Fibroblast of lung (primary cell): ENCODE data around the gene TTC3. TPM values are rescaled to one million over a fixed set of nuclear protein-coding genes. Genes with fewer than 3 reads are reported as not detected.

ENCODE experiments used
- DNase-seq, 2 donors: peaks; one replicate each; pipeline versions ENCODE4 v3.0.0 to v3.0.0-alpha.2; 2010; ENCODE audit warnings: low read depth in 2 of 2
- H2AFZ ChIP-seq: 2 replicates; pipeline ENCODE4 v1.5.1; 2012; ENCODE audit warnings: low read length, control low read depth, inconsistent platforms
- H3K27ac ChIP-seq: 2 replicates; pipeline ENCODE4 v1.5.1; 2011; ENCODE audit warnings: low read length, control low read depth; ENCODE audit not compliant: insufficient read depth
- H3K27me3 ChIP-seq: 2 replicates; pipeline ENCODE4 v1.5.1; 2011; ENCODE audit warnings: mild to moderate bottlenecking, low read length; ENCODE audit not compliant: control insufficient read depth, insufficient read depth
- H3K36me3 ChIP-seq: 2 replicates; pipeline ENCODE4 v1.5.1; 2011; ENCODE audit warnings: low read length; ENCODE audit not compliant: control insufficient read depth, insufficient read depth
- H3K4me1 ChIP-seq: 2 replicates; pipeline ENCODE4 v1.5.1; 2011; ENCODE audit warnings: low read length; ENCODE audit not compliant: control insufficient read depth, insufficient read depth; ENCODE audit errors: extremely low read depth
- H3K4me2 ChIP-seq: 2 replicates; pipeline ENCODE4 v1.5.1; 2011; ENCODE audit warnings: low read length, control low read depth; ENCODE audit not compliant: insufficient read depth; ENCODE audit errors: extremely low read depth
- H3K4me3 ChIP-seq, 4 experiments: fragments of 200-600 bp in 1 of 4; sonication (generic) in 1 of 4; replicated peaks in 1 of 4; 2 replicates each; pipeline ENCODE4 v1.5.1; 2011 to 2016; ENCODE audit warnings: low read length in 4 of 4, low read depth in 3 of 4, mild to moderate bottlenecking in 3 of 4, control low read depth in 2 of 4, inconsistent platforms in 1 of 4, mixed read lengths in 1 of 4; ENCODE audit not compliant: insufficient read depth in 1 of 4; ENCODE audit errors: control extremely low read depth in 1 of 4
- H3K79me2 ChIP-seq: 2 replicates; pipeline ENCODE4 v1.5.1; 2012; ENCODE audit warnings: mild to moderate bottlenecking, low read length, inconsistent platforms; ENCODE audit not compliant: control insufficient read depth, insufficient read depth
- H3K9ac ChIP-seq: 2 replicates; pipeline ENCODE4 v1.5.1; 2011; ENCODE audit warnings: mild to moderate bottlenecking, low read length, control low read depth; ENCODE audit not compliant: insufficient read depth
- H3K9me3 ChIP-seq: 2 replicates; pipeline ENCODE4 v1.5.1; 2012; ENCODE audit warnings: low read depth, low read length; ENCODE audit not compliant: control insufficient read depth, insufficient read depth
- H4K20me1 ChIP-seq: 2 replicates; pipeline ENCODE4 v1.5.1; 2011; ENCODE audit warnings: low read length; ENCODE audit not compliant: control insufficient read depth, insufficient read depth; ENCODE audit errors: extremely low read depth
- EZH2 ChIP-seq: IDR thresholded peaks from 2 replicates; pipeline ENCODE4 v1.5.1; 2012; ENCODE audit warnings: low read length, control low read depth, mild to moderate bottlenecking; ENCODE audit errors: missing control alignments
- polyA plus RNA-seq, 2 donors: library from polyadenylated mRNA; depleted of rRNA in 1 of 2; stranded (reverse) in 1 of 2; unstranded in 1 of 2; fragments of >200 nt; gene quantifications; 2 replicates each; pipeline ENCODE4 v1.2.1, GENCODE V29; 2011 to 2012; ENCODE audit warnings: missing spikeins in 1 of 2
- total RNA-seq: library from RNA; depleted of rRNA; stranded (reverse); fragments of >200 nt; gene quantifications from 2 replicates; pipeline ENCODE4 v1.2.1, GENCODE V29; 2014
- TF ChIP-seq, protein P1 (sequence below), 2 donors: IDR thresholded peaks in 1 of 2; conservative IDR thresholded peaks in 1 of 2; 1 replicate in 1 of 2; 2 replicates in 1 of 2; pipeline ENCODE4 v1.5.1; 2011 to 2012; ENCODE audit warnings: low read length in 2 of 2, control low read depth in 1 of 2, inconsistent platforms in 1 of 2, low read depth in 1 of 2, mild to moderate bottlenecking in 1 of 2

Gene TTC3
- total and polyA plus RNA-seq, 2 donors (not counting 1 experiment from before 2014, with no cell fraction given), result 121 to 224 TPM

DNA sequence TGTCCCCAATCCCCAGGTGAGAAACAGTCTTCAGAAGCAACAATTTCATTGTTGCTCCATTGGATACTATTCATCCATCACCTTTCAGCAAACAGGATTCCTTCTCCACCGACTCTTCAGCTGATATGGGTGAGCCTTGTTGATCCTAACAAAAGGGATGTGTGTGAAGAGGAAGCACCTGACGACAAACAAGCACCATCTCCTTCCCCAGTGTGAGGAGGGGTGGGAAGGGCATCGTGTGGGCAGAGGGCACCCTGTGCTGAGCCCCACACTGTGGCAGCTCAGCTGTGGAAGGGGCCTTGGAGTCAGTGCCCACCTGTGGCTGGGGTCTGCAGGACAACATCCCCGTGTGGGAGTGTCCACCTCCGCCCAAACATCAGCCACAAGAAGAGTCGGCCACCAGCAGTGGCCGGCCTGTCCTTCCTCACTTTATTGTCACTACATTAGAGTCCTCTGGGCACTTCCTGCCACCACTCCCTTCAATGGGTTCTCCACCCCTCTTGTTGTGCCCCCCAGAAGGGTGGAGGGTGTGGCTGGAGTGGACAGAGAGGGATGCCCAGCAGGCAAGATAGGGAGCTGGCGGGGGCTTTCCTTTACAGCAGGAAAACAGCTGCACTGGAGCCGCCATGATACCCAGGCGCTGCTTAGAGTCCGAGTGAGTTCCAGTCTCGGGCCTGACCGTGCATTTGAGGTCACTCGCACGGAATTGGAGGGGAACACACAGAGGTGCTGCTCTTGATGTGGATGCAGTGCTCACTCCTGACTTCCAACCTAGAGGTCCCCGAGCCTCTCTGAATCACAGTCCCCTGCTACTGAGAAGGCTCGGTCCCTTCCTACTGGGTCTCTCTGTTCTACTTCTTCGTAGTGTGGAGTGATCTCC lies 153.2 kb downstream of the TTC3 start:
- H3K9ac ChIP-seq, result no peak overlapping the region
- no peak overlapping the region for H3K27ac ChIP-seq
- H3K9me3 ChIP-seq, result no peaks in the 10 kb centered on the region
- TF ChIP-seq, protein P1, sequence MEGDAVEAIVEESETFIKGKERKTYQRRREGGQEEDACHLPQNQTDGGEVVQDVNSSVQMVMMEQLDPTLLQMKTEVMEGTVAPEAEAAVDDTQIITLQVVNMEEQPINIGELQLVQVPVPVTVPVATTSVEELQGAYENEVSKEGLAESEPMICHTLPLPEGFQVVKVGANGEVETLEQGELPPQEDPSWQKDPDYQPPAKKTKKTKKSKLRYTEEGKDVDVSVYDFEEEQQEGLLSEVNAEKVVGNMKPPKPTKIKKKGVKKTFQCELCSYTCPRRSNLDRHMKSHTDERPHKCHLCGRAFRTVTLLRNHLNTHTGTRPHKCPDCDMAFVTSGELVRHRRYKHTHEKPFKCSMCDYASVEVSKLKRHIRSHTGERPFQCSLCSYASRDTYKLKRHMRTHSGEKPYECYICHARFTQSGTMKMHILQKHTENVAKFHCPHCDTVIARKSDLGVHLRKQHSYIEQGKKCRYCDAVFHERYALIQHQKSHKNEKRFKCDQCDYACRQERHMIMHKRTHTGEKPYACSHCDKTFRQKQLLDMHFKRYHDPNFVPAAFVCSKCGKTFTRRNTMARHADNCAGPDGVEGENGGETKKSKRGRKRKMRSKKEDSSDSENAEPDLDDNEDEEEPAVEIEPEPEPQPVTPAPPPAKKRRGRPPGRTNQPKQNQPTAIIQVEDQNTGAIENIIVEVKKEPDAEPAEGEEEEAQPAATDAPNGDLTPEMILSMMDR (conservative IDR thresholded peaks at IDR 0.05 in 1 of 2, IDR thresholded peaks at IDR 0.05 in 1 of 2; ENCODE audit: low read depth in 1 of 2, low read length in 2 of 2), result no peak
- TF ChIP-seq EZH2, result no peak
- H3K4me2 ChIP-seq, result no peak overlapping the region
- no peak for DNase-seq
- H3K79me2 ChIP-seq, result no peaks in the 10 kb centered on the region
- no peaks in the 10 kb centered on the region for H3K27me3 ChIP-seq
- H3K4me1 ChIP-seq, result no peaks in the 10 kb centered on the region
- no peaks in the 10 kb centered on the region for H4K20me1 ChIP-seq
- no peak overlapping the region for H3K4me3 ChIP-seq
- no peak overlapping the region for H2AFZ ChIP-seq
- H3K36me3 ChIP-seq, result peaks cover 32% of the 10 kb centered on the region

DNA sequence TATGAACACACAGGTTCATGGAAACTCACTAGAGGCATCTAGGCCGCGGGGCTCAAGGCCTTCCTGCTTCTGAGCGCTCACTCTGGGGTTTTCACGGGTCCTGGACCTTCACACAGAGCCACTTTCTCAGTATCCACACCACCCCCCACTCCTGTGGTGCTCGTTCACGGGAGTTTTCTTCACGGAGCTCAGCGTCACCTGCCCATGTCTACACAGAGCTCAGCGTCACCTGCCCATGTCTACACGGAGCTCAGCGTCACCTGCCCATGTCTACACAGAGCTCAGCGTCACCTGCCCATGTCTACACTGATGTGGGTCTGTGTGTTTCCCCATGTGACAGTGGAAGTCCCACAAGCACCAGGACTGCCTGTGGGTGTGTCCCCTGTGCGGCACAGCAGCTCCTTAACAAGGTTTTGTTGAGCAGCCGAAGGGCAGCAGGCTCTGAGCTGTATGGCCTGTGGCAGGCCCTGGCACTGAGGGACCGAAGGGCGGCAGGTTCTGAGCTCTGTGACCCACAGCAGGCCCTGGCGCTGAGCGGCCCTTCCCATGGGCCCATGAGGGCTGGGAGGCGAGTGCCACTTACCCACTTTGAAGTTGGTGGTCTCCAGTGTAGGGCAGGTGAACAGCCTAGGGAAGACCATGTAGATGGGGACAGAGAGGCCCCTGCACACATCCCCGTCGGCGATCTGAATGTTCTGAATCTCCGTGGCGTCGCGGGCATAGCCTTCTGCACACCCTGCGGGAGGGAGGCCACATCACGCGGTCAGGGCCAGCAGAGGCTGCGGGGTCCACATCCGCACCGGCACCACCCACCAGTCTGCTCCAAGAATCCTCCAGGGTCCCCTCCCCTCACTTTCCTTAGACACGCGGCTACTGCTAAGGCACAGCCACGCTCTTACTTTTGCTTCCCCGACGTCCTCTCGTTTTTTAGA lies 154.3 kb downstream of the TTC3 start:
- Histone ChIP-seq H3K9ac (no peak overlapping the region), H3K36me3 (peaks cover 37% of the 10 kb centered on the region), H3K9me3 (no peaks in the 10 kb centered on the region), H2AFZ (no peak overlapping the region), H3K4me1 (no peaks in the 10 kb centered on the region), H3K4me2 (no peak overlapping the region), H3K79me2 (no peaks in the 10 kb centered on the region), H3K27me3 (no peaks in the 10 kb centered on the region), H3K27ac (no peak overlapping the region), H4K20me1 (no peaks in the 10 kb centered on the region), H3K4me3 (no peak overlapping the region)
- no peak for DNase-seq
- TF ChIP-seq, protein P1 (conservative IDR thresholded peaks at IDR 0.05 in 1 of 2, IDR thresholded peaks at IDR 0.05 in 1 of 2; ENCODE audit: low read depth in 1 of 2, low read length in 2 of 2), result no peak
- TF ChIP-seq EZH2, result no peak

DNA sequence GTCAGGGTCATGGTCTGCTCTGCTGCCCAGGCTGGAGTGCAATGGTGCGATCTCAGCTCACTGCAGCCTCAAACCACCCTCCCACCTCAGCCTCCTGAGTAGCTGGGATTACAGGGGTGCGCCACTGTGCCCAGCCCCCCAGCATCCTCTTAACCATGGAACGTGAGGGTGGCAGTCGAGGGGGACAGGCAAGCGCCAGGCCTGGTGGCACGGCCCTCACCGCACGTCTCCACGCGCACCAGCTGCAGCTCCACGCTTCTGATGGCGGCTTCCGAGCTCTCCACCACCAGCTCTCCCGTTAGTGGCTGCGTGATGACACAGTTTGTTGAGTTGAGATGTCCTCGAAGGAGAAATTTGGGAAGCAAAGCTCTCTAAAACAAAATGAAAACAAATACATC lies 154.9 kb downstream of the TTC3 start:
- Histone ChIP-seq H3K4me1 (no peaks in the 10 kb centered on the region), H3K9ac (no peak overlapping the region), H3K27me3 (no peaks in the 10 kb centered on the region), H3K9me3 (no peaks in the 10 kb centered on the region), H2AFZ (no peak overlapping the region), H3K27ac (no peak overlapping the region), H3K4me2 (no peak overlapping the region), H3K36me3 (peaks cover 40% of the 10 kb centered on the region), H3K79me2 (no peaks in the 10 kb centered on the region), H4K20me1 (no peaks in the 10 kb centered on the region), H3K4me3 (no peak overlapping the region)
- TF ChIP-seq EZH2, result no peak
- TF ChIP-seq, protein P1 (conservative IDR thresholded peaks at IDR 0.05 in 1 of 2, IDR thresholded peaks at IDR 0.05 in 1 of 2; ENCODE audit: low read depth in 1 of 2, low read length in 2 of 2), result no peak
- no peak for DNase-seq
